ENCODE data around the gene CHD3. TPM values are rescaled to one million over a fixed set of nuclear protein-coding genes. Genes with fewer than 3 reads are reported as not detected.
A peak's percentile ranks its signal among the peaks of the same experiment; 100 is the strongest.

Gene CHD3
- total and polyA plus RNA-seq, 2 of the 13 experiments (the other 11 are each of a cell fraction or from before 2014, with no cell fraction given), result 2.7 to 3.7 TPM

GRCh38 chr17:7862692-7863437 is 25.7 kb upstream of the CHD3 start (continued):
- 0 out of 2 replicates have a peak, but pooled peaks have one; percentile 10 for TF ChIP-seq HOMEZ (CRISPR knock-in tag; IDR thresholded peaks at IDR 0.05; ENCODE audit: low read depth)
- peak; percentile 82 for TF ChIP-seq ASH2L (IDR thresholded peaks at IDR 0.05; ENCODE audit: insufficient read length, low read depth, low read length)
- TF ChIP-seq PRPF4 (IDR thresholded peaks at IDR 0.05; ENCODE audit: low read depth, low read length, poor library complexity, severe bottlenecking), result no peak
- no peak for TF ChIP-seq PHF5A (CRISPR knock-in tag; IDR thresholded peaks at IDR 0.05; ENCODE audit: low read depth, unreplicated experiment)
- TF ChIP-seq ZNF362 (CRISPR knock-in tag; IDR thresholded peaks at IDR 0.05; ENCODE audit: borderline replicate concordance), result 0 out of 2 replicates have a peak, but pooled peaks have one; percentile 41
- peak; percentile 30; the same call in 1 of the 2 replicates for TF ChIP-seq ZBTB7B (CRISPR knock-in tag; IDR thresholded peaks at IDR 0.05)
- TF ChIP-seq ZNF652 (CRISPR knock-in tag; IDR thresholded peaks at IDR 0.05; ENCODE audit: borderline replicate concordance, low read depth), result no peak
- TF ChIP-seq RXRB (CRISPR knock-in tag; IDR thresholded peaks at IDR 0.05; ENCODE audit: borderline replicate concordance), result peak; percentile 54; the same call in 1 of the 2 replicates
- TF ChIP-seq SOX13 (IDR thresholded peaks at IDR 0.05), result peak; percentile 73
- TF ChIP-seq SOX13 (CRISPR knock-in tag; conservative IDR thresholded peaks at IDR 0.05 in 1 of 2, IDR thresholded peaks at IDR 0.05 in 1 of 2), result peak in 1 of 2 experiments; percentile 93; a peak in 2 of 4 replicates
- no peak for TF ChIP-seq PHF20 (CRISPR knock-in tag; IDR thresholded peaks at IDR 0.05)
- peak; percentile 57 for TF ChIP-seq RARA (CRISPR knock-in tag; IDR thresholded peaks at IDR 0.05)
- TF ChIP-seq EP300 (IDR thresholded peaks at IDR 0.05; ENCODE audit: low read depth in 2 of 2, low read length in 2 of 2), result peak in 1 of 2 experiments; percentile 82; a peak in 2 of 4 replicates
- TF ChIP-seq EP300 (CRISPR knock-in tag; IDR thresholded peaks at IDR 0.05; ENCODE audit: borderline replicate concordance), result no peak
- TF ChIP-seq RAD21 (CRISPR knock-in tag; IDR thresholded peaks at IDR 0.05), result peak; percentile 71
- TF ChIP-seq ZNF567 (CRISPR knock-in tag; IDR thresholded peaks at IDR 0.05; ENCODE audit: borderline replicate concordance), result no peak
- TF ChIP-seq ELF3 (CRISPR knock-in tag; IDR thresholded peaks at IDR 0.05), result 0 out of 2 replicates have a peak, but pooled peaks have one; percentile 44
- TF ChIP-seq ZNF580 (CRISPR knock-in tag; IDR thresholded peaks at IDR 0.05; ENCODE audit: borderline replicate concordance, low read depth), result no peak
- TF ChIP-seq HNF4G (IDR thresholded peaks at IDR 0.05; ENCODE audit: borderline replicate concordance, low read depth, low read length), result peak; percentile 68
- TF ChIP-seq HNF4G (CRISPR knock-in tag; IDR thresholded peaks at IDR 0.05; ENCODE audit: borderline replicate concordance, low read depth), result no peak
- TF ChIP-seq FOXA1 (IDR thresholded peaks at IDR 0.05), result peak; percentile 67
- TF ChIP-seq FOXA1 (CRISPR knock-in tag; IDR thresholded peaks at IDR 0.05), result peak; percentile 64
- no peak for TF ChIP-seq ZFP36L2 (CRISPR knock-in tag; IDR thresholded peaks at IDR 0.05)
- TF ChIP-seq CERS6 (CRISPR knock-in tag; IDR thresholded peaks at IDR 0.05), result no peak
